ENCODE data around the gene KCTD15. TPM values are rescaled to one million over a fixed set of nuclear protein-coding genes. Genes with fewer than 3 reads are reported as not detected.

The KCTD15 gene
- total and polyA plus RNA-seq, 2 of the 4 experiments (the other 2 are of a cell fraction), result 16.3 to 19.6 TPM

- Histone ChIP-seq H3K79me1 (ENCODE audit: low read depth in 1 of 2, low read length in 2 of 2) (no peaks in the 10 kb centered on the region), H3K27me3 (ENCODE audit: control insufficient read depth, insufficient read depth, low read length) (no peaks in the 10 kb centered on the region; the same call in 1 of the 2 replicates), H3K9me1 (ENCODE audit: insufficient read depth, low read length) (no peaks in the 10 kb centered on the region), H4K91ac (ENCODE audit: insufficient read depth, low read depth, low read length) (no peak overlapping the region), H3K18ac (ENCODE audit: low read depth, low read length) (no peak overlapping the region), H3K56ac (ENCODE audit: extremely low read depth, insufficient read depth, low read length) (no peak overlapping the region), H3K23ac (ENCODE audit: low read depth, low read length) (no peak overlapping the region), H3K4ac (ENCODE audit: low read depth, low read length) (no peak overlapping the region), H2AK5ac (ENCODE audit: low read depth, low read length) (no peak overlapping the region), H3K4me2 (ENCODE audit: low read depth, low read length) (no peak overlapping the region), H2AFZ (replicated peaks; ENCODE audit: low read length, poor library complexity) (no peak overlapping the region), H4K20me1 (ENCODE audit: insufficient read depth, low read length) (no peaks in the 10 kb centered on the region), H4K5ac (ENCODE audit: low read depth, low read length) (no peak overlapping the region), H3K9ac (ENCODE audit: low read depth, low read length) (no peak overlapping the region), H4K8ac (ENCODE audit: low read depth in 2 of 2, low read length in 2 of 2) (no peak overlapping the region), H3K4me1 (ENCODE audit: control insufficient read depth, insufficient read depth, low read length) (no peaks in the 10 kb centered on the region), H2AK9ac (replicated peaks; ENCODE audit: low read depth, low read length, poor library complexity) (no peak overlapping the region), H3K4me3 (ENCODE audit: insufficient read depth, low read depth, low read length) (no peak overlapping the region), H2BK120ac (ENCODE audit: low read depth, low read length) (no peak overlapping the region), H2BK5ac (ENCODE audit: low read depth, low read length, poor library complexity, severe bottlenecking) (no peak overlapping the region), H3K36me3 (ENCODE audit: control insufficient read depth, insufficient read depth, low read length) (no peaks in the 10 kb centered on the region), H2BK20ac (ENCODE audit: low read depth, low read length) (no peak overlapping the region), H3K27ac (ENCODE audit: insufficient read depth, low read length) (no peak overlapping the region), H2BK15ac (ENCODE audit: low read depth, low read length) (no peak overlapping the region), H3K9me3 (ENCODE audit: control insufficient read depth, insufficient read depth, low read length) (no peaks in the 10 kb centered on the region), H3K14ac (replicated peaks; ENCODE audit: low read depth, low read length) (no peak overlapping the region)
- WGBS, 2 experiments (ENCODE audit: extremely low coverage in 2 of 2, insufficient read length in 1 of 2), result 52% methylated on average over 5 of the region's 18 CpGs; no CpG with 5 or more reads in 1 of the 2 experiments
- intact Hi-C loops (cut with micrococcal nuclease) (no loop called here), dilution Hi-C loops (cut with HindIII; ENCODE audit: low sequenced_read_pairs, unreplicated experiment) (no loop called here), in situ Hi-C loops (cut with MboI; ENCODE audit: low sequenced_read_pairs) (no loop called here)
- no peak for TF ChIP-seq USF2 (IDR thresholded peaks at IDR 0.05; ENCODE audit: low read depth, low read length)
- TF ChIP-seq ELK1 (IDR thresholded peaks at IDR 0.05; ENCODE audit: borderline replicate concordance, low read depth, low read length), result no peak
- no peak for TF ChIP-seq FOS (IDR thresholded peaks at IDR 0.05; ENCODE audit: low read depth, low read length)
- TF ChIP-seq RAD21 (IDR thresholded peaks at IDR 0.05; ENCODE audit: low read length), result no peak
- TF ChIP-seq RCOR1 (IDR thresholded peaks at IDR 0.05; ENCODE audit: insufficient replicate concordance, low read length), result no peak
- TF ChIP-seq CHD1 (IDR thresholded peaks at IDR 0.05; ENCODE audit: low read depth, low read length), result no peak
- TF ChIP-seq POLR2A (IDR thresholded peaks at IDR 0.05; ENCODE audit: low read depth, low read length), result no peak
- no peak for TF ChIP-seq CTCF (conservative IDR thresholded peaks at IDR 0.05; ENCODE audit: low read depth, low read length)
- ATAC-seq (ENCODE audit: low read depth) (no peak), DNase-seq (no peak)
- ChIA-PET CTCF (no interaction called here), POLR2A (ENCODE audit: unreplicated experiment) (no interaction called here)
- no TSS peak for BruUV-seq (replicated peaks)
Measured at GRCh38 chr19:33750587-33751435, 45.9 kb upstream of the KCTD15 start.

Data from IMR-90 (cell line).